ENCODE data around the gene ZNF280A.

DNA sequence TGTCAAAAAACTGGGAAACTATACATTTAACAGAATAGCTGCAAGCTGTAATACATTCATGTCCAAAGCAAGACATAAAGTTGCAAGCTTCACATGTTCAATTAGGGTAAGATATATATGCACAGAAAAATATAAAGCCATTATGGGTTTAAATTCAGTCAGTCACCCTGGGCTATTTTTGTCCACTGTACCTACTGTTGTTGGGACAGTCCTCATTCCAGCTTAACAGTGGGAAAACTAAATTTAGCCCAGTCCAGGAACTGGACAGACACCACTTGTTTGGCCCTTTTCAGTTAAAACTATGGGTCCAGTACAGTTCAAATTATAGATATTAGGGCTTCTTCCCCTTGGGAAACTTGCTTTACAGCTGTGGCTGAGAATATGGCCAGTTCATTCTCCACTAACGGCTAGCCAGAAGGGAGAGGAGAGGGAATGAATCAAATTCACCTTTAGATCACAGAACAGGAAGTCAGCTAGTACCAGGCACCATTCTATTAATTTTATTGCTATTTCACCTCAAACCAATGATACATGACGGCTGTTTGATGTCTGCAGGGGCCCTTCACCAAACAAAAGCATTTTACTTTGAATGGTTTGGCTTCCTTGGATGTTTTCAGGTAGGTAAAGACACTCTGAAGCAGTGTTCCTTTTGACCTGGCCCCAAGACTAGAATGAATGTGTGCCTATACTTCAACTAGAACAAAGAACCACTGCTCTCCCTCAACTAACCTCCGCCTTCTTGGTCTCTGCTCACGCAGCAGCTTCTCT, 33.8 kb downstream of the ZNF280A start:
- TF ChIP-seq, protein P1, sequence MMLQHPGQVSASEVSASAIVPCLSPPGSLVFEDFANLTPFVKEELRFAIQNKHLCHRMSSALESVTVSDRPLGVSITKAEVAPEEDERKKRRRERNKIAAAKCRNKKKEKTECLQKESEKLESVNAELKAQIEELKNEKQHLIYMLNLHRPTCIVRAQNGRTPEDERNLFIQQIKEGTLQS (CRISPR knock-in tag; conservative IDR thresholded peaks at IDR 0.05) = no peak
- TF ChIP-seq, protein P2, sequence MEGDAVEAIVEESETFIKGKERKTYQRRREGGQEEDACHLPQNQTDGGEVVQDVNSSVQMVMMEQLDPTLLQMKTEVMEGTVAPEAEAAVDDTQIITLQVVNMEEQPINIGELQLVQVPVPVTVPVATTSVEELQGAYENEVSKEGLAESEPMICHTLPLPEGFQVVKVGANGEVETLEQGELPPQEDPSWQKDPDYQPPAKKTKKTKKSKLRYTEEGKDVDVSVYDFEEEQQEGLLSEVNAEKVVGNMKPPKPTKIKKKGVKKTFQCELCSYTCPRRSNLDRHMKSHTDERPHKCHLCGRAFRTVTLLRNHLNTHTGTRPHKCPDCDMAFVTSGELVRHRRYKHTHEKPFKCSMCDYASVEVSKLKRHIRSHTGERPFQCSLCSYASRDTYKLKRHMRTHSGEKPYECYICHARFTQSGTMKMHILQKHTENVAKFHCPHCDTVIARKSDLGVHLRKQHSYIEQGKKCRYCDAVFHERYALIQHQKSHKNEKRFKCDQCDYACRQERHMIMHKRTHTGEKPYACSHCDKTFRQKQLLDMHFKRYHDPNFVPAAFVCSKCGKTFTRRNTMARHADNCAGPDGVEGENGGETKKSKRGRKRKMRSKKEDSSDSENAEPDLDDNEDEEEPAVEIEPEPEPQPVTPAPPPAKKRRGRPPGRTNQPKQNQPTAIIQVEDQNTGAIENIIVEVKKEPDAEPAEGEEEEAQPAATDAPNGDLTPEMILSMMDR (IDR thresholded peaks at IDR 0.05) = no peak
- TF ChIP-seq, protein P3, sequence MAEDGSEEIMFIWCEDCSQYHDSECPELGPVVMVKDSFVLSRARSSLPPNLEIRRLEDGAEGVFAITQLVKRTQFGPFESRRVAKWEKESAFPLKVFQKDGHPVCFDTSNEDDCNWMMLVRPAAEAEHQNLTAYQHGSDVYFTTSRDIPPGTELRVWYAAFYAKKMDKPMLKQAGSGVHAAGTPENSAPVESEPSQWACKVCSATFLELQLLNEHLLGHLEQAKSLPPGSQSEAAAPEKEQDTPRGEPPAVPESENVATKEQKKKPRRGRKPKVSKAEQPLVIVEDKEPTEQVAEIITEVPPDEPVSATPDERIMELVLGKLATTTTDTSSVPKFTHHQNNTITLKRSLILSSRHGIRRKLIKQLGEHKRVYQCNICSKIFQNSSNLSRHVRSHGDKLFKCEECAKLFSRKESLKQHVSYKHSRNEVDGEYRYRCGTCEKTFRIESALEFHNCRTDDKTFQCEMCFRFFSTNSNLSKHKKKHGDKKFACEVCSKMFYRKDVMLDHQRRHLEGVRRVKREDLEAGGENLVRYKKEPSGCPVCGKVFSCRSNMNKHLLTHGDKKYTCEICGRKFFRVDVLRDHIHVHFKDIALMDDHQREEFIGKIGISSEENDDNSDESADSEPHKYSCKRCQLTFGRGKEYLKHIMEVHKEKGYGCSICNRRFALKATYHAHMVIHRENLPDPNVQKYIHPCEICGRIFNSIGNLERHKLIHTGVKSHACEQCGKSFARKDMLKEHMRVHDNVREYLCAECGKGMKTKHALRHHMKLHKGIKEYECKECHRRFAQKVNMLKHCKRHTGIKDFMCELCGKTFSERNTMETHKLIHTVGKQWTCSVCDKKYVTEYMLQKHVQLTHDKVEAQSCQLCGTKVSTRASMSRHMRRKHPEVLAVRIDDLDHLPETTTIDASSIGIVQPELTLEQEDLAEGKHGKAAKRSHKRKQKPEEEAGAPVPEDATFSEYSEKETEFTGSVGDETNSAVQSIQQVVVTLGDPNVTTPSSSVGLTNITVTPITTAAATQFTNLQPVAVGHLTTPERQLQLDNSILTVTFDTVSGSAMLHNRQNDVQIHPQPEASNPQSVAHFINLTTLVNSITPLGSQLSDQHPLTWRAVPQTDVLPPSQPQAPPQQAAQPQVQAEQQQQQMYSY (CRISPR knock-in tag; IDR thresholded peaks at IDR 0.05) = no peak
- TF ChIP-seq SOX15 (CRISPR knock-in tag; IDR thresholded peaks at IDR 0.05) = no peak
